GM13977 (cell line): ENCODE measurements around the gene FMN1.

Source experiments
- DNase-seq: peaks from one replicate; pipeline ENCODE4 v3.0.0; 2012; ENCODE audit warnings: low spot score
- CTCF ChIP-seq: IDR thresholded peaks from 2 replicates; pipeline ENCODE4 v1.5.1; 2012; ENCODE audit warnings: mild to moderate bottlenecking, control low read depth; ENCODE audit not compliant: insufficient read depth; ENCODE audit errors: extremely low read depth, missing control alignments
- in situ Hi-C: fragments of 300-500 bp; cut with MboI; formaldehyde crosslinking; loops from one replicate; pipeline ENCODE4 v1.12.0; 2022; ENCODE audit warnings: low sequenced_read_pairs, low pct_unique_long_range_greater_than_20kb, mixed read lengths, inconsistent platforms; ENCODE audit not compliant: unreplicated experiment

Gene FMN1

GRCh38 chr15:33168444-33168843 is 26.1 kb downstream of the FMN1 start:
- in situ Hi-C loops, result no loop called here
- no peak for DNase-seq

GRCh38 chr15:33163816-33164215 is 30.7 kb downstream of the FMN1 start:
- no peak for DNase-seq
- in situ Hi-C loops, result no loop called here
- TF ChIP-seq CTCF, result no peak

More at GRCh38 chr15:33168444-33168843, 26.1 kb downstream of the FMN1 start:
- TF ChIP-seq CTCF, result no peak

DNA sequence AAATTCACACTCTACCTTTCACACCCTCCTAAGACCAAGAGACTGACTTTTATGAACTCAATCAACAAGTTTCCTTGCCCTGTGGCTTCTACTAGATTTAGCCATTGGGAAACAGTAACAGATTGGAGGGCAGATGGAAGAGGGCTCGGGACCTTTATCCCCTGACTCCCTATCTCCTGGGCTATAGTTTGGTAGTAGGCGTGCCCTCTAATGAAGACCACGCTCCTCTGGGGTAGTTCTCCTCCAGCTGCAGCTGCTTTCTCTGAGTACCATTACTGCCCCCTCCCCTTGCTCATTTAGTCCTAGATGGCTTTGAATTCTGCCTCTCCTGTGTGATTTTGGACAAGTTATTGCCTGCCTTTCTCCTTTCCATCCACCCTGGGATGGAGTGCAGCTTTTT is 33.3 kb downstream of the FMN1 start:
- TF ChIP-seq CTCF, result no peak

DNA sequence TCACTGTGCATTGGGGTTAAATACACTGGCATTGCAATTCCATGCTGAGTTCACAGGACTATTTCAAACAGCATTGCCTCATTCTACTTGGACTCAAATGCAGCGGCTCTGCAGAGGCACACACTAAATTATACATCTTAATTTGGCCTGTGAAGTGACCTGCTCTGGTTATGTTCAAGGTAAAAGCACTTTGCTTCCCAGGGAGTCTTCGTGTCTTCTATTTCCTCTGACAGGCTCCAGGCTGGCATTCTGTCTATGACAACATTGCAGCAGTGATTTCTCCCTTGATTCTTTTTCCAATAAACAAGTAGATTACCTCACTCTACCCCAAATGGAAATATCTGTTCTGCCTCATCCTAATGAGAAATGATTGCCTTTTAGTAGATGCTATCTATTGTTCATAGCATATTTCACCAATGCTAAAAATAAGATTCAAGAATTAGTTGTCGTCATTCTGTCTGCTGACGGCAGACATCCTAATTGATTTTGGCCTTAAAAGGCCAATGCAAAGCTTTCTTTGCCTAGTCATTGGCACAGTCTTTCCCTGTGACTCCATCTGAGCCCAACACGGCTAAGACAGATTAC is 33.8 kb downstream of the FMN1 start:
- no peak for DNase-seq
- TF ChIP-seq CTCF, result no peak
- in situ Hi-C loops, result no loop called here

More for the DNA sequence above, 33.3 kb downstream of the FMN1 start:
- DNase-seq, result no peak
- in situ Hi-C loops, result no loop called here

- in situ Hi-C loops, result no loop called here
- no peak for TF ChIP-seq CTCF
- no peak for DNase-seq
Observed at GRCh38 chr15:33159726-33160453, 34.6 kb downstream of the FMN1 start.

DNA sequence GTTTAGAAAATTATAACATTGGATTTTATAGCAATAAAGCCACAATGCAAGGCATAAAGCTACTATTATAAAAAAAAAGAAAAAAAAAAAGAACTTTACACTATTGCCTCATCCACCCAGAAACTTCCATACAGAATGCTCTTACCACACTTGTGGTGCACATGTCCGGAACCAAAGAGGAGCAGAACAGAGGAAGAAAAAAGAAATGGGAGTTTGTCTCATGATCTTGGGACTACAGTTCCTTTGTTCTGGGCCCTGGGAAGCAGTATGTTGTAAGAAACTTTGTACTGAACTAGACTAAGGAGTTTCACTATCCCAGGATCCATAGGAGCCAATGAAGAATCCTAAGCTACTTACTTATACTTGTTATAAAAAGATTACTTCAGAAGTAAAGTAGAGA is 36.1 kb downstream of the FMN1 start:
- no peak for TF ChIP-seq CTCF
- no peak for DNase-seq
- in situ Hi-C loops, result no loop called here
